HepG2 (cell line): ENCODE results near the gene TMTC4. TPM values are rescaled to one million over a fixed set of nuclear protein-coding genes. Genes with fewer than 3 reads are reported as not detected.

ENCODE experiments used
- ARID5B ChIP-seq: IDR thresholded peaks from 2 replicates; pipeline ENCODE4 v1.4.0; 2020; ENCODE audit warnings: mild to moderate bottlenecking, missing genetic modification reagents
- DDIT3 ChIP-seq: sonication (generic); formaldehyde crosslinking; IDR thresholded peaks from 2 replicates; pipeline ENCODE4 v1.4.0; 2020; ENCODE audit warnings: mild to moderate bottlenecking, missing genetic modification reagents
- GATAD2A ChIP-seq: IDR thresholded peaks from 2 replicates; pipeline ENCODE4 v1.6.1; 2016
- GMEB2 ChIP-seq: IDR thresholded peaks from 2 replicates; pipeline ENCODE4 v1.6.1; 2016; ENCODE audit warnings: missing biosample characterization, missing genetic modification reagents, low read depth
- KDM5A ChIP-seq: fragments of 200-600 bp; sonication (generic); IDR thresholded peaks from 2 replicates; pipeline ENCODE4 v1.7.0; 2018; ENCODE audit warnings: antibody characterized with exemption, mild to moderate bottlenecking, low read length, borderline replicate concordance
- MEIS1 ChIP-seq: sonication (generic); formaldehyde crosslinking; IDR thresholded peaks from 2 replicates; pipeline ENCODE4 v1.9.0; 2021; ENCODE audit warnings: mild to moderate bottlenecking, missing genetic modification reagents, moderate library complexity, borderline replicate concordance
- MTF2 ChIP-seq: sonication (generic); formaldehyde crosslinking; IDR thresholded peaks from 2 replicates; pipeline ENCODE4 v1.5.0; 2020; ENCODE audit warnings: missing genetic modification reagents, borderline replicate concordance
- MXD4 ChIP-seq: IDR thresholded peaks from 2 replicates; pipeline ENCODE4 v1.6.1; 2016; ENCODE audit warnings: mild to moderate bottlenecking, missing biosample characterization, missing genetic modification reagents
- NFRKB ChIP-seq: fragments of 450-650 bp; IDR thresholded peaks from 2 replicates; pipeline ENCODE4 v1.6.1; 2017
- NR2F6 ChIP-seq, 2 experiments: IDR thresholded peaks; 2 replicates each; pipeline ENCODE4 v1.6.1; 2016; ENCODE audit warnings: antibody characterized with exemption in 1 of 2, mild to moderate bottlenecking in 1 of 2
- POLR2A ChIP-seq, 2 experiments: IDR thresholded peaks; 2 replicates each; pipeline ENCODE4 v1.6.1; 2011; ENCODE audit warnings: low read depth in 2 of 2, low read length in 2 of 2, mild to moderate bottlenecking in 1 of 2, moderate library complexity in 1 of 2; ENCODE audit not compliant: insufficient read depth in 1 of 2
- REST ChIP-seq, 2 experiments: IDR thresholded peaks; 2 replicates each; pipeline ENCODE4 v1.6.1; 2011 to 2012; ENCODE audit warnings: low read length in 2 of 2, borderline replicate concordance in 1 of 2, low read depth in 1 of 2, mild to moderate bottlenecking in 1 of 2, moderate library complexity in 1 of 2
- SMAD1 ChIP-seq: sonication (generic); formaldehyde crosslinking; IDR thresholded peaks from 2 replicates; pipeline ENCODE4 v1.4.0; 2020; ENCODE audit warnings: missing genetic modification reagents, low read depth, mild to moderate bottlenecking, borderline replicate concordance
- SMC3 ChIP-seq: IDR thresholded peaks from 2 replicates; pipeline ENCODE4 v1.6.1; 2011; ENCODE audit warnings: low read length, improper control_type of control experiment
- SPEN ChIP-seq: sonication (generic); formaldehyde crosslinking; IDR thresholded peaks from 2 replicates; pipeline ENCODE4 v1.5.1; 2020; ENCODE audit warnings: low read depth, mild to moderate bottlenecking, missing genetic modification reagents
- TEAD2 ChIP-seq: sonication (generic); formaldehyde crosslinking; IDR thresholded peaks from 2 replicates; pipeline ENCODE4 v1.9.0; 2021; ENCODE audit warnings: missing genetic modification reagents
- ZEB1 ChIP-seq: IDR thresholded peaks from 2 replicates; pipeline ENCODE4 v1.6.1; 2012; ENCODE audit warnings: mild to moderate bottlenecking, low read depth, inconsistent platforms; ENCODE audit not compliant: insufficient replicate concordance
- ZKSCAN8 ChIP-seq: IDR thresholded peaks from 2 replicates; pipeline ENCODE4 v1.6.1; 2016; ENCODE audit warnings: borderline replicate concordance, missing genetic modification reagents, missing compliant biosample characterization
- ZNF30 ChIP-seq: sonication (generic); formaldehyde crosslinking; IDR thresholded peaks from 2 replicates; pipeline ENCODE4 v1.5.0; 2020; ENCODE audit warnings: mild to moderate bottlenecking, missing genetic modification reagents
- ZNF331 ChIP-seq: sonication (generic); formaldehyde crosslinking; IDR thresholded peaks from 2 replicates; pipeline ENCODE4 v1.4.0; 2020; ENCODE audit warnings: missing genetic modification reagents
- ZNF816 ChIP-seq: sonication (generic); formaldehyde crosslinking; IDR thresholded peaks from 2 replicates; pipeline ENCODE4 v1.8.0; 2022; ENCODE audit warnings: missing genetic modification reagents, mild to moderate bottlenecking, borderline replicate concordance
- polyA plus RNA-seq, 8 experiments: library from polyadenylated mRNA; depleted of rRNA in 3 of 8; stranded (reverse) in 7 of 8; unstranded in 1 of 8; fragments of >200 nt; fragmentation: Illumina TruSeq in 4 of 8; extraction: Trizol in 4 of 8; gene quantifications; 2 replicates each; pipeline versions ENCODE4 v1.2.1 to v1.2.3, GENCODE V29; 2011 to 2016; ENCODE audit warnings: low read depth in 4 of 8, missing spikeins in 1 of 8, mixed read lengths in 1 of 8; ENCODE audit not compliant: insufficient read depth in 1 of 8
- total RNA-seq, 5 experiments: library from RNA; depleted of rRNA; stranded (reverse); fragments of >200 nt; fragmentation: Illumina TruSeq; extraction: Trizol; gene quantifications; 2 replicates each; pipeline ENCODE4 v1.2.3, GENCODE V29; 2016; ENCODE audit warnings: low read depth in 1 of 5

The TMTC4 gene
- total and polyA plus RNA-seq, 2 of the 13 experiments (the other 11 are each of a cell fraction or from before 2014, with no cell fraction given): 16.0 to 22.6 TPM

GRCh38 chr13:100671389-100672182 lies 3.0 kb downstream of the TMTC4 start (continued):
- peak; percentile 56; the same call in 1 of the 2 replicates for TF ChIP-seq ARID5B (CRISPR knock-in tag)
- TF ChIP-seq MEIS1: no peak
- no peak for TF ChIP-seq SMAD1
- peak in 1 of 2 experiments; percentile 44; a peak in 1 of 4 replicates for TF ChIP-seq REST (IDR thresholded peaks at IDR 0.05; ENCODE audit: borderline replicate concordance in 1 of 2, low read depth in 1 of 2, low read length in 2 of 2)
- no peak for TF ChIP-seq SMC3
- no peak for TF ChIP-seq ZNF331 (CRISPR knock-in tag)
- no peak for TF ChIP-seq NFRKB
- no peak for TF ChIP-seq MXD4 (CRISPR knock-in tag)
- no peak for TF ChIP-seq DDIT3 (CRISPR knock-in tag)
- no peak for TF ChIP-seq GATAD2A (CRISPR knock-in tag)
- TF ChIP-seq TEAD2 (CRISPR knock-in tag): no peak
- no peak for TF ChIP-seq POLR2A (IDR thresholded peaks at IDR 0.05; ENCODE audit: insufficient read depth in 1 of 2, low read depth in 2 of 2, low read length in 2 of 2)
- TF ChIP-seq MTF2 (CRISPR knock-in tag): no peak
- no peak for TF ChIP-seq KDM5A
- TF ChIP-seq NR2F6 (IDR thresholded peaks at IDR 0.05): no peak
- no peak for TF ChIP-seq NR2F6 (CRISPR knock-in tag; IDR thresholded peaks at IDR 0.05)
- no peak for TF ChIP-seq ZKSCAN8 (CRISPR knock-in tag)
- TF ChIP-seq ZNF30 (CRISPR knock-in tag): no peak
- no peak for TF ChIP-seq ZNF816 (CRISPR knock-in tag)
- TF ChIP-seq SPEN (CRISPR knock-in tag): no peak
- TF ChIP-seq ZEB1: no peak
- TF ChIP-seq GMEB2: no peak
